Measurements from ENCODE around the gene C21orf58.

DNA sequence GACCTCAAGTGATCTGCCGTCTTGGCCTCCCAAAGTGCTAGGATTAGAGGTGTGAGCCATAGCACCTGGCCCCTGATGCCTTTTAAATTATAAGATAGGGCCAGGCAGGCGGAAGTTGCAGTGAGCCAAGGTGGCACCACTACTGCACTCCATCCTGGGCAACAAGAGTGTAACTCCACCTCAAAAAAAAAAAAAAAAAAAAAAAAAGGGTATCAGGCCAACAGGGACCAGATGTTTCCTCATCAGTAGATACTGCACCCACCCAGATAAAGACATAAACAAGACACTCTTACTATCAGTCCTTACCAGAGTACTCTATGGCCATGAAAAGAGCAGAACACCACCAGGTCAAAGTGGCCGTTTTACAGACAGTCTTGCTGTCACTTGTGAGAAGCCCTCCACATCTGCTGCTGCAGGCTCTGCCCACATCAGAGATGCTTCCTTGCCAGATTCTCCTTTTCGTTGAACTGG lies 3.3 kb downstream of the C21orf58 start:
- TF ChIP-seq, protein P1, sequence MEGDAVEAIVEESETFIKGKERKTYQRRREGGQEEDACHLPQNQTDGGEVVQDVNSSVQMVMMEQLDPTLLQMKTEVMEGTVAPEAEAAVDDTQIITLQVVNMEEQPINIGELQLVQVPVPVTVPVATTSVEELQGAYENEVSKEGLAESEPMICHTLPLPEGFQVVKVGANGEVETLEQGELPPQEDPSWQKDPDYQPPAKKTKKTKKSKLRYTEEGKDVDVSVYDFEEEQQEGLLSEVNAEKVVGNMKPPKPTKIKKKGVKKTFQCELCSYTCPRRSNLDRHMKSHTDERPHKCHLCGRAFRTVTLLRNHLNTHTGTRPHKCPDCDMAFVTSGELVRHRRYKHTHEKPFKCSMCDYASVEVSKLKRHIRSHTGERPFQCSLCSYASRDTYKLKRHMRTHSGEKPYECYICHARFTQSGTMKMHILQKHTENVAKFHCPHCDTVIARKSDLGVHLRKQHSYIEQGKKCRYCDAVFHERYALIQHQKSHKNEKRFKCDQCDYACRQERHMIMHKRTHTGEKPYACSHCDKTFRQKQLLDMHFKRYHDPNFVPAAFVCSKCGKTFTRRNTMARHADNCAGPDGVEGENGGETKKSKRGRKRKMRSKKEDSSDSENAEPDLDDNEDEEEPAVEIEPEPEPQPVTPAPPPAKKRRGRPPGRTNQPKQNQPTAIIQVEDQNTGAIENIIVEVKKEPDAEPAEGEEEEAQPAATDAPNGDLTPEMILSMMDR (IDR thresholded peaks at IDR 0.05; ENCODE audit: low read length) = no peak
- TF ChIP-seq EZH2 (IDR thresholded peaks at IDR 0.05; ENCODE audit: borderline replicate concordance, low read length) = no peak

Data from OCI-LY1 (cell line).